Liver (tissue), 3 donors: ENCODE measurements around the gene CHN2.

Experiments used
- ATF3 ChIP-seq: IDR thresholded peaks from 2 replicates; pipeline ENCODE4 v1.6.1; 2016; ENCODE audit warnings: antibody characterized with exemption
- CTCF ChIP-seq: fragments of 150-350 bp; IDR thresholded peaks from 2 replicates; pipeline ENCODE4 v1.5.1; 2017; ENCODE audit warnings: improper control_type of control experiment, low read depth, low read length; ENCODE audit not compliant: missing input control
- EGR1 ChIP-seq, 2 donors: IDR thresholded peaks; 2 replicates each; pipeline ENCODE4 v1.6.1; 2016 to 2018; ENCODE audit warnings: antibody characterized with exemption in 2 of 2, low read depth in 2 of 2
- GABPA ChIP-seq, 2 donors: IDR thresholded peaks in 1 of 2; conservative IDR thresholded peaks in 1 of 2; 2 replicates each; pipeline ENCODE4 v1.6.1; 2016; ENCODE audit warnings: antibody characterized with exemption in 2 of 2, mild to moderate bottlenecking in 1 of 2, moderate library complexity in 1 of 2
- HNF4A ChIP-seq, 2 donors: conservative IDR thresholded peaks; 2 replicates each; pipeline ENCODE4 v1.6.1; 2016; ENCODE audit warnings: antibody characterized with exemption in 2 of 2, mild to moderate bottlenecking in 2 of 2
- JUND ChIP-seq, 2 donors: IDR thresholded peaks; 2 replicates each; pipeline ENCODE4 v1.6.1; 2016; ENCODE audit warnings: antibody characterized with exemption in 2 of 2
- MAX ChIP-seq: IDR thresholded peaks from 2 replicates; pipeline ENCODE4 v1.6.1; 2016; ENCODE audit warnings: antibody characterized with exemption
- RAD21 ChIP-seq, 2 donors: IDR thresholded peaks; 2 replicates each; pipeline ENCODE4 v1.6.1; 2016; ENCODE audit warnings: antibody characterized with exemption in 2 of 2, mild to moderate bottlenecking in 2 of 2
- REST ChIP-seq: IDR thresholded peaks from 2 replicates; pipeline ENCODE4 v1.6.1; 2016; ENCODE audit warnings: antibody characterized with exemption, mild to moderate bottlenecking
- SP1 ChIP-seq: IDR thresholded peaks from 2 replicates; pipeline ENCODE4 v1.6.1; 2018; ENCODE audit warnings: antibody characterized with exemption, mild to moderate bottlenecking
- TAF1 ChIP-seq: conservative IDR thresholded peaks from 2 replicates; pipeline ENCODE4 v1.6.1; 2016; ENCODE audit warnings: antibody characterized with exemption, mild to moderate bottlenecking
- YY1 ChIP-seq: IDR thresholded peaks from 2 replicates; pipeline ENCODE4 v1.6.1; 2016; ENCODE audit warnings: antibody characterized with exemption, mild to moderate bottlenecking
- TF ChIP-seq, protein P1 (sequence below): IDR thresholded peaks from 2 replicates; pipeline ENCODE4 v1.6.1; 2016; ENCODE audit warnings: antibody characterized with exemption
- donor health status: healthy.
- donor health status: healthy.

GRCh38 chr7:29331163-29331562, 136.6 kb downstream of the CHN2 start:
- TF ChIP-seq CTCF (no peak), TAF1 (no peak), GABPA (IDR thresholded peaks at IDR 0.05 in 1 of 2, conservative IDR thresholded peaks at IDR 0.05 in 1 of 2) (no peak), YY1 (no peak), EGR1 (IDR thresholded peaks at IDR 0.05; ENCODE audit: low read depth in 2 of 2) (no peak), JUND (IDR thresholded peaks at IDR 0.05) (no peak), MAX (no peak), SP1 (no peak), RAD21 (IDR thresholded peaks at IDR 0.05) (no peak), REST (no peak), ATF3 (no peak), HNF4A (conservative IDR thresholded peaks at IDR 0.05) (no peak)
- TF ChIP-seq, protein P1, sequence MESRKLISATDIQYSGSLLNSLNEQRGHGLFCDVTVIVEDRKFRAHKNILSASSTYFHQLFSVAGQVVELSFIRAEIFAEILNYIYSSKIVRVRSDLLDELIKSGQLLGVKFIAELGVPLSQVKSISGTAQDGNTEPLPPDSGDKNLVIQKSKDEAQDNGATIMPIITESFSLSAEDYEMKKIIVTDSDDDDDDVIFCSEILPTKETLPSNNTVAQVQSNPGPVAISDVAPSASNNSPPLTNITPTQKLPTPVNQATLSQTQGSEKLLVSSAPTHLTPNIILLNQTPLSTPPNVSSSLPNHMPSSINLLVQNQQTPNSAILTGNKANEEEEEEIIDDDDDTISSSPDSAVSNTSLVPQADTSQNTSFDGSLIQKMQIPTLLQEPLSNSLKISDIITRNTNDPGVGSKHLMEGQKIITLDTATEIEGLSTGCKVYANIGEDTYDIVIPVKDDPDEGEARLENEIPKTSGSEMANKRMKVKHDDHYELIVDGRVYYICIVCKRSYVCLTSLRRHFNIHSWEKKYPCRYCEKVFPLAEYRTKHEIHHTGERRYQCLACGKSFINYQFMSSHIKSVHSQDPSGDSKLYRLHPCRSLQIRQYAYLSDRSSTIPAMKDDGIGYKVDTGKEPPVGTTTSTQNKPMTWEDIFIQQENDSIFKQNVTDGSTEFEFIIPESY = no peak
